ENCODE results near the gene FGF14. TPM values are rescaled to one million over a fixed set of nuclear protein-coding genes. Genes with fewer than 3 reads are reported as not detected.

FGF14 gene
- total RNA-seq, 1 donor from 2014 or later, result 0.06 TPM

- no peak for DNase-seq (ENCODE audit: low read depth)
- no peak for TF ChIP-seq CTCF (conservative IDR thresholded peaks at IDR 0.05; ENCODE audit: low read depth, low read length)
- no peak overlapping the region for H3K4me3 ChIP-seq (ENCODE audit: low read depth, low read length)
Measured at GRCh38 chr13:102214956-102215355, 186.9 kb downstream of the FGF14 start.

- H3K4me3 ChIP-seq (ENCODE audit: low read depth, low read length), result no peak overlapping the region
- DNase-seq (ENCODE audit: low read depth), result no peak
- TF ChIP-seq CTCF (conservative IDR thresholded peaks at IDR 0.05; ENCODE audit: low read depth, low read length), result no peak
Measured at GRCh38 chr13:102212729-102213128, 189.1 kb downstream of the FGF14 start.

- TF ChIP-seq CTCF (conservative IDR thresholded peaks at IDR 0.05; ENCODE audit: low read depth, low read length), result no peak
- H3K4me3 ChIP-seq (ENCODE audit: low read depth, low read length), result no peak overlapping the region
- DNase-seq (ENCODE audit: low read depth), result no peak
Measured at GRCh38 chr13:102208347-102208746, 193.5 kb downstream of the FGF14 start.

- no peak for TF ChIP-seq CTCF (conservative IDR thresholded peaks at IDR 0.05; ENCODE audit: low read depth, low read length)
- DNase-seq (ENCODE audit: low read depth), result no peak
- H3K4me3 ChIP-seq (ENCODE audit: low read depth, low read length), result no peak overlapping the region
Measured at GRCh38 chr13:102207680-102208342, 194.0 kb downstream of the FGF14 start.

GRCh38 chr13:102203718-102204117 lies 198.1 kb downstream of the FGF14 start:
- no peak for DNase-seq (ENCODE audit: low read depth)
- no peak for TF ChIP-seq CTCF (conservative IDR thresholded peaks at IDR 0.05; ENCODE audit: low read depth, low read length)
- no peak overlapping the region for H3K4me3 ChIP-seq (ENCODE audit: low read depth, low read length)

- no peak for DNase-seq (ENCODE audit: low read depth)
- H3K4me3 ChIP-seq (ENCODE audit: low read depth, low read length), result no peak overlapping the region
- no peak for TF ChIP-seq CTCF (conservative IDR thresholded peaks at IDR 0.05; ENCODE audit: low read depth, low read length)
Measured at GRCh38 chr13:102198418-102199311, 203.2 kb downstream of the FGF14 start.
